ENCODE measurements around the gene DIPK1C.

Gene DIPK1C

GRCh38 chr18:74425876-74426275 is 31.2 kb downstream of the DIPK1C start:
- Histone ChIP-seq H4K20me1 (ENCODE audit: insufficient read depth, low read length, poor library complexity, severe bottlenecking) (no peaks in the 10 kb centered on the region), H3K4me3 (ENCODE audit: low read length, poor library complexity, severe bottlenecking) (no peak overlapping the region), H3K36me3 (ENCODE audit: insufficient read depth, low read length) (no peaks in the 10 kb centered on the region), H3K27me3 (ENCODE audit: insufficient read depth, low read length, poor library complexity, severe bottlenecking) (no peaks in the 10 kb centered on the region), H3K4me2 (ENCODE audit: low read depth, low read length, poor library complexity, severe bottlenecking) (no peak overlapping the region), H3F3A (ENCODE audit: low read depth) (no peaks in the 10 kb centered on the region), H3K9ac (ENCODE audit: low read depth, low read length, poor library complexity, severe bottlenecking) (no peak overlapping the region), H3K9me3 (ENCODE audit: insufficient read depth, low read depth, low read length) (0 out of 2 replicates have a peak, but pooled peaks cover 4% of the 10 kb centered on the region), H3K79me2 (ENCODE audit: insufficient read depth, low read length) (no peaks in the 10 kb centered on the region), H3K9me2 (replicated peaks; ENCODE audit: low read depth, low read length) (no peaks in the 10 kb centered on the region), H3K4me1 (ENCODE audit: insufficient read depth, low read length, poor library complexity, severe bottlenecking) (no peaks in the 10 kb centered on the region), H2AFZ (ENCODE audit: low read length) (no peak overlapping the region)
- TF ChIP-seq, protein P1, sequence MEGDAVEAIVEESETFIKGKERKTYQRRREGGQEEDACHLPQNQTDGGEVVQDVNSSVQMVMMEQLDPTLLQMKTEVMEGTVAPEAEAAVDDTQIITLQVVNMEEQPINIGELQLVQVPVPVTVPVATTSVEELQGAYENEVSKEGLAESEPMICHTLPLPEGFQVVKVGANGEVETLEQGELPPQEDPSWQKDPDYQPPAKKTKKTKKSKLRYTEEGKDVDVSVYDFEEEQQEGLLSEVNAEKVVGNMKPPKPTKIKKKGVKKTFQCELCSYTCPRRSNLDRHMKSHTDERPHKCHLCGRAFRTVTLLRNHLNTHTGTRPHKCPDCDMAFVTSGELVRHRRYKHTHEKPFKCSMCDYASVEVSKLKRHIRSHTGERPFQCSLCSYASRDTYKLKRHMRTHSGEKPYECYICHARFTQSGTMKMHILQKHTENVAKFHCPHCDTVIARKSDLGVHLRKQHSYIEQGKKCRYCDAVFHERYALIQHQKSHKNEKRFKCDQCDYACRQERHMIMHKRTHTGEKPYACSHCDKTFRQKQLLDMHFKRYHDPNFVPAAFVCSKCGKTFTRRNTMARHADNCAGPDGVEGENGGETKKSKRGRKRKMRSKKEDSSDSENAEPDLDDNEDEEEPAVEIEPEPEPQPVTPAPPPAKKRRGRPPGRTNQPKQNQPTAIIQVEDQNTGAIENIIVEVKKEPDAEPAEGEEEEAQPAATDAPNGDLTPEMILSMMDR (conservative IDR thresholded peaks at IDR 0.05; ENCODE audit: low read length): no peak
- no peak for TF ChIP-seq EZH2phosphoT487 (IDR thresholded peaks at IDR 0.05; ENCODE audit: borderline replicate concordance)

DNA sequence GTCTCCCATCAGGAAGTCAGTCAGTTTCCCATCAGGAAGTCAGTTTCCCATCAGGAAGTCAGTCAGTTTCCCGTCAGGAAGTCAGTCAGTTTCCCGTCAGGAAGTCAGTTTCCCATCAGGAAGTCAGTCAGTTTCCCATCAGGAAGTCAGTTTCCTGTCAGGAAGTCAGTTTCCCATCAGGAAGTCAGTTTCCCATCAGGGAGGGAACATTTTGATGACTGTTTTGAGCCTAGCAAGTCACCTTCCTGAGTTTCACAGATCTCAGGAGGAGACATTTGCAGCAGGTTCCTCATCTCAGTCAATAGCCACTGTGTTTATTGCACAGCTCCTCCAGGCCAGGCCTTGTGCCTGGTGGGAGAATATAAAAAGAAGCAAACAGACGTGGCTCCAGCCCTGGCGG is 31.9 kb downstream of the DIPK1C start:
- H3K27me3 ChIP-seq (ENCODE audit: insufficient read depth, low read length, poor library complexity, severe bottlenecking): no peaks in the 10 kb centered on the region
- 0 out of 2 replicates have a peak, but pooled peaks cover 4% of the 10 kb centered on the region for H3K9me3 ChIP-seq (ENCODE audit: insufficient read depth, low read depth, low read length)
- H3K36me3 ChIP-seq (ENCODE audit: insufficient read depth, low read length): no peaks in the 10 kb centered on the region

DNA sequence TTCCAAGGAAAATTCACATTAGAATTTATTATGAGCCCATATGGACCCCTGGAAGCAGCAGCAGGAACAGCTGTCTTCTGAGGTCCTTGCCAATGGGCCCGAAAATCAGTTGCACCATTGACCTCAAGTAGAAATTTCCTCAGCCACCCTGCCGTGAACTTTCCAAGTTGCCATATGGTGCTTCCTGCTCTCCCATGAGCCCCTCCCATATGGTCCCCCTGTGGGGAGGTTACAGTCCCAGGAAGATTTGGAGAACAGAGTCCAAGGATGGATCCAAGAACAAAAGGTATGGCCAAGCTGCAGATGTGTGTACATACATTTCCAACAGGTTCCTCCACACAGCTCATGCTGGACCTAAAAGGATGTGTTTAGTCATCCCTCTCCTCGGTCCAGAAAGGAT is 34.6 kb downstream of the DIPK1C start:
- Histone ChIP-seq H3K4me3 (ENCODE audit: low read length, poor library complexity, severe bottlenecking) (no peak overlapping the region), H3K27me3 (ENCODE audit: insufficient read depth, low read length, poor library complexity, severe bottlenecking) (no peaks in the 10 kb centered on the region), H3K9ac (ENCODE audit: low read depth, low read length, poor library complexity, severe bottlenecking) (no peak overlapping the region), H2AFZ (ENCODE audit: low read length) (no peak overlapping the region), H3K9me3 (ENCODE audit: insufficient read depth, low read depth, low read length) (0 out of 2 replicates have a peak, but pooled peaks cover 4% of the 10 kb centered on the region), H3K79me2 (ENCODE audit: insufficient read depth, low read length) (no peaks in the 10 kb centered on the region), H3K4me1 (ENCODE audit: insufficient read depth, low read length, poor library complexity, severe bottlenecking) (no peaks in the 10 kb centered on the region), H3K4me2 (ENCODE audit: low read depth, low read length, poor library complexity, severe bottlenecking) (no peak overlapping the region), H3K9me2 (replicated peaks; ENCODE audit: low read depth, low read length) (no peaks in the 10 kb centered on the region), H4K20me1 (ENCODE audit: insufficient read depth, low read length, poor library complexity, severe bottlenecking) (no peaks in the 10 kb centered on the region), H3F3A (ENCODE audit: low read depth) (no peaks in the 10 kb centered on the region), H3K36me3 (ENCODE audit: insufficient read depth, low read length) (no peaks in the 10 kb centered on the region)
- no peak for TF ChIP-seq EZH2phosphoT487 (IDR thresholded peaks at IDR 0.05; ENCODE audit: borderline replicate concordance)
- TF ChIP-seq, protein P1 (conservative IDR thresholded peaks at IDR 0.05; ENCODE audit: low read length): no peak

More for the DNA sequence above, 31.9 kb downstream of the DIPK1C start:
- Histone ChIP-seq H3K9ac (ENCODE audit: low read depth, low read length, poor library complexity, severe bottlenecking) (no peak overlapping the region), H3K4me2 (ENCODE audit: low read depth, low read length, poor library complexity, severe bottlenecking) (no peak overlapping the region), H2AFZ (ENCODE audit: low read length) (no peak overlapping the region), H3K4me3 (ENCODE audit: low read length, poor library complexity, severe bottlenecking) (no peak overlapping the region), H3K4me1 (ENCODE audit: insufficient read depth, low read length, poor library complexity, severe bottlenecking) (no peaks in the 10 kb centered on the region), H3F3A (ENCODE audit: low read depth) (no peaks in the 10 kb centered on the region), H3K9me2 (replicated peaks; ENCODE audit: low read depth, low read length) (no peaks in the 10 kb centered on the region), H4K20me1 (ENCODE audit: insufficient read depth, low read length, poor library complexity, severe bottlenecking) (no peaks in the 10 kb centered on the region), H3K79me2 (ENCODE audit: insufficient read depth, low read length) (no peaks in the 10 kb centered on the region)
- TF ChIP-seq, protein P1 (conservative IDR thresholded peaks at IDR 0.05; ENCODE audit: low read length): no peak
- TF ChIP-seq EZH2phosphoT487 (IDR thresholded peaks at IDR 0.05; ENCODE audit: borderline replicate concordance): no peak
